CD4-positive, alpha-beta T cell treated with Interleukin-17A for 1 hour (primary cell): ENCODE results near the gene PRL.

Source experiments
- DNase-seq: peaks from one replicate; pipeline ENCODE4 v3.0.0-alpha.2; 2020

The PRL gene

GRCh38 chr6:22290045-22290444 is 6.8 kb downstream of the PRL start:
- no peak for DNase-seq

- no peak for DNase-seq
These were observed 8.1 kb downstream of the PRL start for GRCh38 chr6:22288721-22289120.

GRCh38 chr6:22284666-22285065 is 12.2 kb downstream of the PRL start:
- no peak for DNase-seq

- no peak for DNase-seq
These were observed 15.3 kb downstream of the PRL start for GRCh38 chr6:22281341-22282085.

- no peak for DNase-seq
These were observed 17.4 kb downstream of the PRL start for GRCh38 chr6:22279427-22279826.

GRCh38 chr6:22271081-22271480 is 25.8 kb downstream of the PRL start:
- DNase-seq = no peak

- DNase-seq = no peak
These were observed 33.1 kb downstream of the PRL start for GRCh38 chr6:22263748-22264147.

- no peak for DNase-seq
These were observed 42.0 kb downstream of the PRL start for GRCh38 chr6:22254886-22255285.

- DNase-seq = no peak
These were observed 42.7 kb downstream of the PRL start for GRCh38 chr6:22253955-22254655.

GRCh38 chr6:22251348-22251747 is 45.5 kb downstream of the PRL start:
- DNase-seq = no peak

GRCh38 chr6:22250486-22250885 is 46.4 kb downstream of the PRL start:
- no peak for DNase-seq

- no peak for DNase-seq
These were observed 47.0 kb downstream of the PRL start for GRCh38 chr6:22249711-22250350.

GRCh38 chr6:22248513-22249308 is 48.1 kb downstream of the PRL start:
- DNase-seq = no peak

- DNase-seq = no peak
These were observed 48.8 kb downstream of the PRL start for GRCh38 chr6:22247916-22248482.

- no peak for DNase-seq
These were observed 56.8 kb downstream of the PRL start for GRCh38 chr6:22240025-22240424.

- no peak for DNase-seq
These were observed 57.4 kb downstream of the PRL start for GRCh38 chr6:22239261-22239921.

- DNase-seq = no peak
These were observed 58.0 kb downstream of the PRL start for GRCh38 chr6:22238861-22239260.

- no peak for DNase-seq
These were observed 59.3 kb downstream of the PRL start for GRCh38 chr6:22237526-22237925.
